ENCODE results near the gene HOXB2. TPM values are rescaled to one million over a fixed set of nuclear protein-coding genes. Genes with fewer than 3 reads are reported as not detected.

The HOXB2 gene
- total and polyA plus RNA-seq, 9 of the 15 experiments (the other 6 are each of a cell fraction or from before 2014, with no cell fraction given): 2.1 to 97.7 (median 21.2) TPM

DNA sequence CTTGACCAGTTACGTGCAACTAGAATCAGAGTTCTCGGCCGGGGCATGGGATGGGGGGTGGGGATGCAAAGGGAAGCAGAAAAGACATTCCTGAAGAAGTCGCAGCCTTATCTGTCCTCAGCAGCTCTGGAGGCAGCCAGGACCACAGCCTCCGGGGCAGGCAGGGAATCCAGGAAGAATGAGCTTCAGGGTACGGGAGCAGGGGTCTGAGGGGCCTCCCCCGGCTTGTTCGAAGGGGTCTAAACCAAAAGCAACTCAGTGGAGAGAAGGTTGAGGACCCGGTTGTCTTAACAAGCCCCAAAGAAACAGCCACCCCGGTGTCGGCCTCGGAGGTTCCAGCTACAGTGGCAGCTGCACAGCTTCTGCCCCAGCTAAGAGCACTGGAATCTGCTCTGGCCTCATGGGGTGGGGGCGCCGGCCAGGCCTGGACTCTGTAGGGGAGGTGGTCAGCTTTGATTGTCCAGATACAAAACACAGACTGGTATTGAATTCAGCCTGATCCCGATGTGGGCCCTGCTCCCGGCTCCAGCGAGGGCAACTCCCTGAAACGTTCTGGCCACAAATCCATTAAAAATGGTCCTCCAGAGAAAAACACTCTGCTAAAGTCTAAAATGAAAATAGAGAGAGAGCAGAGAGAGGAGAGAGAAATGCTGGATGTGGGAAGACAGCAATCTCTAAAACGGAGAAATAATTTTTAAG is 25.6 kb upstream of the HOXB2 start:
- Histone ChIP-seq H3K9ac (ENCODE audit: insufficient read depth in 1 of 2, low read depth in 2 of 2, low read length in 2 of 2) (peak overlapping the region; percentile 24 to 88; a peak in 3 of 4 replicates), H3K79me2 (ENCODE audit: control insufficient read depth, insufficient read depth, low read length) (peaks cover 95% of the 10 kb centered on the region), H3K4me3 (peak overlapping the region; percentile 14; the same call in 1 of the 2 replicates), H3K4me1 (replicated peaks in 1 of 2; ENCODE audit: control insufficient read depth in 2 of 2, insufficient read depth in 2 of 2, low read length in 2 of 2) (peaks cover 40 to 60% of the 10 kb centered on the region in 2 experiments), H3K4me2 (ENCODE audit: insufficient read depth, low read length) (peak overlapping the region; percentile 59; the same call in 1 of the 2 replicates), H3K27ac (ENCODE audit: extremely low read depth, low read depth, low read length) (peak overlapping the region; percentile 44; the same call in 2 of the 3 replicates), H3K27me3 (ENCODE audit: control insufficient read depth in 2 of 2, insufficient read depth in 2 of 2, low read length in 2 of 2) (no peaks in the 10 kb centered on the region), H3K9me1 (ENCODE audit: control insufficient read depth, insufficient read depth, low read length) (no peaks in the 10 kb centered on the region), H2AFZ (ENCODE audit: low read depth, low read length) (peak overlapping the region; percentile 22; the same call in 1 of the 2 replicates), H3K36me3 (ENCODE audit: control insufficient read depth, insufficient read depth, low read length) (peaks cover 94% of the 10 kb centered on the region), H3K9me3 (replicated peaks; ENCODE audit: control insufficient read depth, insufficient read depth, low read depth, low read length) (no peaks in the 10 kb centered on the region), H4K20me1 (replicated peaks; ENCODE audit: control insufficient read depth, insufficient read depth, low read length) (no peaks in the 10 kb centered on the region; the same call in 1 of the 2 replicates)
- WGBS (ENCODE audit: insufficient coverage, low coverage, missing lambda C conversion rate): 16% methylated on average over 17 of the region's 19 CpGs
- DNase-seq (ENCODE audit: extremely low read depth in 1 of 4, low spot score in 3 of 4) (peak; percentile 59 to 65 (median 61)), ATAC-seq (peak; percentile 45), FAIRE-seq (peak; percentile 84)
- in situ Hi-C loops (cut with MboI) (no loop called here), intact Hi-C loops (cut with micrococcal nuclease) (no loop called here)
- POLR2A ChIA-PET: interaction anchor here (0.6 to 2.2 kb wide), 5 partner anchors 14 to 156 kb away, joined by 3 to 9 read pairs (median 4); no protein-coding TSS in a partner anchor
- CTCF ChIA-PET (ENCODE audit: low intra/inter-chr PET ratio): interaction anchor here (0.6 to 0.7 kb wide), 2 partner anchors 240 to 313 kb away, joined by 3 read pairs; no protein-coding TSS in a partner anchor
- no TSS peak for BruUV-seq (replicated peaks)
- no peak for TF ChIP-seq CC2D1A (IDR thresholded peaks at IDR 0.05)
- no peak for TF ChIP-seq ZC3H4 (CRISPR knock-in tag; IDR thresholded peaks at IDR 0.05; ENCODE audit: borderline replicate concordance)
- peak; percentile 31; the same call in 1 of the 2 replicates for TF ChIP-seq SMAD4 (CRISPR knock-in tag; conservative IDR thresholded peaks at IDR 0.05)
- TF ChIP-seq FOXA3 (CRISPR knock-in tag; conservative IDR thresholded peaks at IDR 0.05 in 1 of 2, IDR thresholded peaks at IDR 0.05 in 1 of 2): no peak
- TF ChIP-seq TBL1XR1 (IDR thresholded peaks at IDR 0.05; ENCODE audit: low read length in 2 of 2): no peak
- TF ChIP-seq, protein P1, sequence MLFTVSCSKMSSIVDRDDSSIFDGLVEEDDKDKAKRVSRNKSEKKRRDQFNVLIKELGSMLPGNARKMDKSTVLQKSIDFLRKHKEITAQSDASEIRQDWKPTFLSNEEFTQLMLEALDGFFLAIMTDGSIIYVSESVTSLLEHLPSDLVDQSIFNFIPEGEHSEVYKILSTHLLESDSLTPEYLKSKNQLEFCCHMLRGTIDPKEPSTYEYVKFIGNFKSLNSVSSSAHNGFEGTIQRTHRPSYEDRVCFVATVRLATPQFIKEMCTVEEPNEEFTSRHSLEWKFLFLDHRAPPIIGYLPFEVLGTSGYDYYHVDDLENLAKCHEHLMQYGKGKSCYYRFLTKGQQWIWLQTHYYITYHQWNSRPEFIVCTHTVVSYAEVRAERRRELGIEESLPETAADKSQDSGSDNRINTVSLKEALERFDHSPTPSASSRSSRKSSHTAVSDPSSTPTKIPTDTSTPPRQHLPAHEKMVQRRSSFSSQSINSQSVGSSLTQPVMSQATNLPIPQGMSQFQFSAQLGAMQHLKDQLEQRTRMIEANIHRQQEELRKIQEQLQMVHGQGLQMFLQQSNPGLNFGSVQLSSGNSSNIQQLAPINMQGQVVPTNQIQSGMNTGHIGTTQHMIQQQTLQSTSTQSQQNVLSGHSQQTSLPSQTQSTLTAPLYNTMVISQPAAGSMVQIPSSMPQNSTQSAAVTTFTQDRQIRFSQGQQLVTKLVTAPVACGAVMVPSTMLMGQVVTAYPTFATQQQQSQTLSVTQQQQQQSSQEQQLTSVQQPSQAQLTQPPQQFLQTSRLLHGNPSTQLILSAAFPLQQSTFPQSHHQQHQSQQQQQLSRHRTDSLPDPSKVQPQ (CRISPR knock-in tag; IDR thresholded peaks at IDR 0.05; ENCODE audit: borderline replicate concordance): no peak
- TF ChIP-seq GATA2 (CRISPR knock-in tag; IDR thresholded peaks at IDR 0.05): no peak
- no peak for TF ChIP-seq ADNP (tag; IDR thresholded peaks at IDR 0.05)
- TF ChIP-seq, protein P2, sequence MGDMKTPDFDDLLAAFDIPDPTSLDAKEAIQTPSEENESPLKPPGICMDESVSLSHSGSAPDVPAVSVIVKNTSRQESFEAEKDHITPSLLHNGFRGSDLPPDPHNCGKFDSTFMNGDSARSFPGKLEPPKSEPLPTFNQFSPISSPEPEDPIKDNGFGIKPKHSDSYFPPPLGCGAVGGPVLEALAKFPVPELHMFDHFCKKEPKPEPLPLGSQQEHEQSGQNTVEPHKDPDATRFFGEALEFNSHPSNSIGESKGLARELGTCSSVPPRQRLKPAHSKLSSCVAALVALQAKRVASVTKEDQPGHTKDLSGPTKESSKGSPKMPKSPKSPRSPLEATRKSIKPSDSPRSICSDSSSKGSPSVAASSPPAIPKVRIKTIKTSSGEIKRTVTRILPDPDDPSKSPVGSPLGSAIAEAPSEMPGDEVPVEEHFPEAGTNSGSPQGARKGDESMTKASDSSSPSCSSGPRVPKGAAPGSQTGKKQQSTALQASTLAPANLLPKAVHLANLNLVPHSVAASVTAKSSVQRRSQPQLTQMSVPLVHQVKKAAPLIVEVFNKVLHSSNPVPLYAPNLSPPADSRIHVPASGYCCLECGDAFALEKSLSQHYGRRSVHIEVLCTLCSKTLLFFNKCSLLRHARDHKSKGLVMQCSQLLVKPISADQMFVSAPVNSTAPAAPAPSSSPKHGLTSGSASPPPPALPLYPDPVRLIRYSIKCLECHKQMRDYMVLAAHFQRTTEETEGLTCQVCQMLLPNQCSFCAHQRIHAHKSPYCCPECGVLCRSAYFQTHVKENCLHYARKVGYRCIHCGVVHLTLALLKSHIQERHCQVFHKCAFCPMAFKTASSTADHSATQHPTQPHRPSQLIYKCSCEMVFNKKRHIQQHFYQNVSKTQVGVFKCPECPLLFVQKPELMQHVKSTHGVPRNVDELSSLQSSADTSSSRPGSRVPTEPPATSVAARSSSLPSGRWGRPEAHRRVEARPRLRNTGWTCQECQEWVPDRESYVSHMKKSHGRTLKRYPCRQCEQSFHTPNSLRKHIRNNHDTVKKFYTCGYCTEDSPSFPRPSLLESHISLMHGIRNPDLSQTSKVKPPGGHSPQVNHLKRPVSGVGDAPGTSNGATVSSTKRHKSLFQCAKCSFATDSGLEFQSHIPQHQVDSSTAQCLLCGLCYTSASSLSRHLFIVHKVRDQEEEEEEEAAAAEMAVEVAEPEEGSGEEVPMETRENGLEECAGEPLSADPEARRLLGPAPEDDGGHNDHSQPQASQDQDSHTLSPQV (IDR thresholded peaks at IDR 0.05): no peak; the same call in 1 of the 2 replicates
- TF ChIP-seq, protein P3, sequence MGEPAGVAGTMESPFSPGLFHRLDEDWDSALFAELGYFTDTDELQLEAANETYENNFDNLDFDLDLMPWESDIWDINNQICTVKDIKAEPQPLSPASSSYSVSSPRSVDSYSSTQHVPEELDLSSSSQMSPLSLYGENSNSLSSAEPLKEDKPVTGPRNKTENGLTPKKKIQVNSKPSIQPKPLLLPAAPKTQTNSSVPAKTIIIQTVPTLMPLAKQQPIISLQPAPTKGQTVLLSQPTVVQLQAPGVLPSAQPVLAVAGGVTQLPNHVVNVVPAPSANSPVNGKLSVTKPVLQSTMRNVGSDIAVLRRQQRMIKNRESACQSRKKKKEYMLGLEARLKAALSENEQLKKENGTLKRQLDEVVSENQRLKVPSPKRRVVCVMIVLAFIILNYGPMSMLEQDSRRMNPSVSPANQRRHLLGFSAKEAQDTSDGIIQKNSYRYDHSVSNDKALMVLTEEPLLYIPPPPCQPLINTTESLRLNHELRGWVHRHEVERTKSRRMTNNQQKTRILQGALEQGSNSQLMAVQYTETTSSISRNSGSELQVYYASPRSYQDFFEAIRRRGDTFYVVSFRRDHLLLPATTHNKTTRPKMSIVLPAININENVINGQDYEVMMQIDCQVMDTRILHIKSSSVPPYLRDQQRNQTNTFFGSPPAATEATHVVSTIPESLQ (CRISPR knock-in tag; IDR thresholded peaks at IDR 0.05): no peak
- TF ChIP-seq JUN (IDR thresholded peaks at IDR 0.05; ENCODE audit: borderline replicate concordance, low read depth, low read length): no peak
- no peak for TF ChIP-seq JUN (CRISPR knock-in tag; IDR thresholded peaks at IDR 0.05; ENCODE audit: borderline replicate concordance)
